WI38 (cell line): ENCODE results near the gene SCN3B.

Experiments used
- H3K4me3 ChIP-seq: 2 replicates; pipeline ENCODE4 v1.5.1; 2011; ENCODE audit warnings: low read depth, mild to moderate bottlenecking, control low read depth, low read length
- CTCF ChIP-seq: IDR thresholded peaks from 2 replicates; pipeline ENCODE4 v1.5.1; 2012; ENCODE audit warnings: low read depth, mild to moderate bottlenecking, control low read depth, low read length

The SCN3B gene

GRCh38 chr11:123694551-123694950 lies 40.1 kb upstream of the SCN3B start:
- no peak overlapping the region for H3K4me3 ChIP-seq
- no peak for TF ChIP-seq CTCF

- TF ChIP-seq CTCF, result no peak
- H3K4me3 ChIP-seq, result no peak overlapping the region
Measured at GRCh38 chr11:123692961-123693360, 38.5 kb upstream of the SCN3B start.

- no peak for TF ChIP-seq CTCF
- H3K4me3 ChIP-seq, result no peak overlapping the region
Measured at GRCh38 chr11:123690485-123690884, 36.1 kb upstream of the SCN3B start.

GRCh38 chr11:123684601-123685000 lies 30.2 kb upstream of the SCN3B start:
- TF ChIP-seq CTCF, result no peak
- H3K4me3 ChIP-seq, result no peak overlapping the region

GRCh38 chr11:123683428-123684170 lies 29.2 kb upstream of the SCN3B start:
- no peak for TF ChIP-seq CTCF
- no peak overlapping the region for H3K4me3 ChIP-seq

- H3K4me3 ChIP-seq, result no peak overlapping the region
- no peak for TF ChIP-seq CTCF
Measured at GRCh38 chr11:123682696-123683410, 28.4 kb upstream of the SCN3B start.

- TF ChIP-seq CTCF, result no peak
- H3K4me3 ChIP-seq, result no peak overlapping the region
Measured at GRCh38 chr11:123681030-123681429, 26.6 kb upstream of the SCN3B start.
